Activated naive CD8-positive, alpha-beta T cell (primary cell): ENCODE measurements around the gene TMTC1.

Experiments used
- H3K27ac Mint-ChIP-seq: one replicate; pipeline ENCODE4 v1.8.0; 2021; ENCODE audit warnings: mixed read lengths
- H3K27me3 Mint-ChIP-seq: one replicate; pipeline ENCODE4 v1.8.0; 2021; ENCODE audit warnings: mixed read lengths
- H3K36me3 Mint-ChIP-seq: one replicate; pipeline ENCODE4 v1.8.0; 2021; ENCODE audit warnings: mixed read lengths
- H3K4me1 Mint-ChIP-seq: one replicate; pipeline ENCODE4 v1.8.0; 2021; ENCODE audit warnings: low read depth, mixed read lengths
- H3K4me3 Mint-ChIP-seq: one replicate; pipeline ENCODE4 v1.8.0; 2021; ENCODE audit warnings: mild to moderate bottlenecking, mixed read lengths
- H3K9me3 Mint-ChIP-seq: one replicate; pipeline ENCODE4 v1.8.0; 2021; ENCODE audit warnings: low read depth, mixed read lengths

Gene TMTC1

GRCh38 chr12:29756741-29757390 is 26.9 kb downstream of the TMTC1 start:
- Mint-ChIP-seq H3K27me3 (peaks cover 1% of the 10 kb centered on the region), H3K27ac (no peak overlapping the region), H3K4me3 (no peak overlapping the region), H3K9me3 (no peaks in the 10 kb centered on the region), H3K36me3 (no peaks in the 10 kb centered on the region), H3K4me1 (no peaks in the 10 kb centered on the region)

GRCh38 chr12:29754235-29755189 is 29.2 kb downstream of the TMTC1 start:
- H3K36me3 Mint-ChIP-seq = no peaks in the 10 kb centered on the region
- H3K9me3 Mint-ChIP-seq = no peaks in the 10 kb centered on the region
- H3K27me3 Mint-ChIP-seq = peaks cover 6% of the 10 kb centered on the region
- no peak overlapping the region for H3K4me3 Mint-ChIP-seq
- H3K4me1 Mint-ChIP-seq = no peaks in the 10 kb centered on the region
- H3K27ac Mint-ChIP-seq = no peak overlapping the region

- Mint-ChIP-seq H3K27me3 (peaks cover 6% of the 10 kb centered on the region), H3K36me3 (no peaks in the 10 kb centered on the region), H3K27ac (no peak overlapping the region), H3K9me3 (no peaks in the 10 kb centered on the region), H3K4me1 (no peaks in the 10 kb centered on the region), H3K4me3 (no peak overlapping the region)
Measured at GRCh38 chr12:29752121-29752520, 31.6 kb downstream of the TMTC1 start.

GRCh38 chr12:29751676-29752075 is 32.1 kb downstream of the TMTC1 start:
- Mint-ChIP-seq H3K27me3 (peaks cover 6% of the 10 kb centered on the region), H3K4me3 (no peak overlapping the region), H3K9me3 (peaks cover 2% of the 10 kb centered on the region), H3K36me3 (no peaks in the 10 kb centered on the region), H3K4me1 (no peaks in the 10 kb centered on the region), H3K27ac (no peak overlapping the region)

- H3K4me3 Mint-ChIP-seq = no peak overlapping the region
- H3K36me3 Mint-ChIP-seq = no peaks in the 10 kb centered on the region
- H3K27ac Mint-ChIP-seq = no peak overlapping the region
- H3K27me3 Mint-ChIP-seq = peaks cover 6% of the 10 kb centered on the region
- peaks cover 4% of the 10 kb centered on the region for H3K9me3 Mint-ChIP-seq
- no peaks in the 10 kb centered on the region for H3K4me1 Mint-ChIP-seq
Measured at GRCh38 chr12:29750928-29751220, 32.9 kb downstream of the TMTC1 start.

GRCh38 chr12:29750131-29750927 is 33.4 kb downstream of the TMTC1 start:
- H3K27me3 Mint-ChIP-seq = peaks cover 6% of the 10 kb centered on the region
- H3K4me3 Mint-ChIP-seq = no peak overlapping the region
- no peaks in the 10 kb centered on the region for H3K4me1 Mint-ChIP-seq
- peaks cover 4% of the 10 kb centered on the region for H3K9me3 Mint-ChIP-seq
- H3K27ac Mint-ChIP-seq = no peak overlapping the region
- H3K36me3 Mint-ChIP-seq = no peaks in the 10 kb centered on the region

GRCh38 chr12:29744365-29744764 is 39.4 kb downstream of the TMTC1 start:
- Mint-ChIP-seq H3K4me1 (no peaks in the 10 kb centered on the region), H3K36me3 (no peaks in the 10 kb centered on the region), H3K27me3 (peaks cover 2% of the 10 kb centered on the region), H3K27ac (no peak overlapping the region), H3K4me3 (no peak overlapping the region), H3K9me3 (peaks cover 4% of the 10 kb centered on the region)

GRCh38 chr12:29743801-29744200 is 39.9 kb downstream of the TMTC1 start:
- Mint-ChIP-seq H3K27ac (no peak overlapping the region), H3K36me3 (no peaks in the 10 kb centered on the region), H3K9me3 (peaks cover 4% of the 10 kb centered on the region), H3K4me1 (no peaks in the 10 kb centered on the region), H3K27me3 (peaks cover 2% of the 10 kb centered on the region), H3K4me3 (no peak overlapping the region)

- no peak overlapping the region for H3K27ac Mint-ChIP-seq
- H3K27me3 Mint-ChIP-seq = peaks cover 2% of the 10 kb centered on the region
- peaks cover 4% of the 10 kb centered on the region for H3K9me3 Mint-ChIP-seq
- H3K4me3 Mint-ChIP-seq = no peak overlapping the region
- H3K36me3 Mint-ChIP-seq = no peaks in the 10 kb centered on the region
- no peaks in the 10 kb centered on the region for H3K4me1 Mint-ChIP-seq
Measured at GRCh38 chr12:29743077-29743476, 40.7 kb downstream of the TMTC1 start.

GRCh38 chr12:29742646-29743045 is 41.1 kb downstream of the TMTC1 start:
- Mint-ChIP-seq H3K27ac (no peak overlapping the region), H3K4me1 (no peaks in the 10 kb centered on the region), H3K9me3 (peaks cover 4% of the 10 kb centered on the region), H3K4me3 (no peak overlapping the region), H3K36me3 (no peaks in the 10 kb centered on the region), H3K27me3 (peaks cover 2% of the 10 kb centered on the region)

GRCh38 chr12:29741342-29742241 is 42.1 kb downstream of the TMTC1 start:
- Mint-ChIP-seq H3K27ac (no peak overlapping the region), H3K4me3 (no peak overlapping the region), H3K27me3 (peaks cover 2% of the 10 kb centered on the region)

GRCh38 chr12:29739279-29739991 is 44.3 kb downstream of the TMTC1 start:
- Mint-ChIP-seq H3K9me3 (no peaks in the 10 kb centered on the region), H3K36me3 (no peaks in the 10 kb centered on the region), H3K4me3 (no peak overlapping the region), H3K27me3 (peaks cover 2% of the 10 kb centered on the region), H3K27ac (no peak overlapping the region), H3K4me1 (no peaks in the 10 kb centered on the region)

More at GRCh38 chr12:29741342-29742241, 42.1 kb downstream of the TMTC1 start:
- peaks cover 1% of the 10 kb centered on the region for H3K9me3 Mint-ChIP-seq
- no peaks in the 10 kb centered on the region for H3K36me3 Mint-ChIP-seq
- H3K4me1 Mint-ChIP-seq = no peaks in the 10 kb centered on the region

- Mint-ChIP-seq H3K4me3 (no peak overlapping the region), H3K27ac (no peak overlapping the region), H3K27me3 (peaks cover 2% of the 10 kb centered on the region), H3K4me1 (no peaks in the 10 kb centered on the region), H3K9me3 (no peaks in the 10 kb centered on the region), H3K36me3 (no peaks in the 10 kb centered on the region)
Measured at GRCh38 chr12:29738365-29738764, 45.4 kb downstream of the TMTC1 start.

- no peaks in the 10 kb centered on the region for H3K36me3 Mint-ChIP-seq
- H3K27me3 Mint-ChIP-seq = peaks cover 2% of the 10 kb centered on the region
- H3K27ac Mint-ChIP-seq = no peak overlapping the region
- H3K4me3 Mint-ChIP-seq = no peak overlapping the region
- H3K4me1 Mint-ChIP-seq = no peaks in the 10 kb centered on the region
- H3K9me3 Mint-ChIP-seq = no peaks in the 10 kb centered on the region
Measured at GRCh38 chr12:29737644-29738043, 46.1 kb downstream of the TMTC1 start.
